Fibroblast of the aortic adventitia (primary cell): Measurements from ENCODE around the gene U2AF1L4. TPM values are rescaled to one million over a fixed set of nuclear protein-coding genes. Genes with fewer than 3 reads are reported as not detected.

Experiments
- DNase-seq: peaks from one replicate; pipeline ENCODE4 v3.0.0-alpha.2; 2010; ENCODE audit warnings: low read depth
- H3K4me3 ChIP-seq: 2 replicates; pipeline ENCODE4 v1.5.1; 2011; ENCODE audit warnings: low read depth, mild to moderate bottlenecking, control low read depth, low read length, moderate library complexity
- CTCF ChIP-seq: IDR thresholded peaks from 2 replicates; pipeline ENCODE4 v1.5.1; 2011; ENCODE audit warnings: mild to moderate bottlenecking, low read length, control low read depth, inconsistent platforms; ENCODE audit not compliant: insufficient read depth
- total RNA-seq: library from RNA; depleted of rRNA; stranded (reverse); fragments of >200 nt; gene quantifications from 2 replicates; pipeline ENCODE4 v1.2.3, GENCODE V29; 2012; ENCODE audit warnings: low replicate concordance

U2AF1L4 gene
- total RNA-seq, 1 donor: 5.8 TPM

GRCh38 chr19:35722461-35722860, 22.8 kb downstream of the U2AF1L4 start:
- DNase-seq: no peak

DNA sequence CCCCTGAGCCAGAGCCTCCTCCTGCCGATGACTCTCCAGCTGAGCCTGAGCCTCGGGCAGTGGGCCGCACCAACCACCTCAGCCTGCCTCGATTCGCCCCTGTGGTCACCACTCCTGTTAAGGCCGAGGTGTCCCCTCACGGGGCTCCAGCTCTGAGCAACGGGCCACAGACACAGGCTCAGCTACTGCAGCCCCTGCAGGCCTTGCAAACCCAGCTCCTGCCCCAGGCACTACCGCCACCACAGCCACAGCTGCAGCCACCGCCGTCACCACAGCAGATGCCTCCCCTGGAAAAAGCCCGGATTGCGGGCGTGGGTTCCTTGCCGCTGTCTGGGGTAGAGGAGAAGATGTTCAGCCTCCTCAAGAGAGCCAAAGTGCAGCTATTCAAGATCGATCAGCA, 23.8 kb downstream of the U2AF1L4 start:
- TF ChIP-seq CTCF: no peak
- H3K4me3 ChIP-seq: no peak overlapping the region
- DNase-seq: no peak

More at GRCh38 chr19:35722461-35722860, 22.8 kb downstream of the U2AF1L4 start:
- no peak for TF ChIP-seq CTCF
- H3K4me3 ChIP-seq: no peak overlapping the region

DNA sequence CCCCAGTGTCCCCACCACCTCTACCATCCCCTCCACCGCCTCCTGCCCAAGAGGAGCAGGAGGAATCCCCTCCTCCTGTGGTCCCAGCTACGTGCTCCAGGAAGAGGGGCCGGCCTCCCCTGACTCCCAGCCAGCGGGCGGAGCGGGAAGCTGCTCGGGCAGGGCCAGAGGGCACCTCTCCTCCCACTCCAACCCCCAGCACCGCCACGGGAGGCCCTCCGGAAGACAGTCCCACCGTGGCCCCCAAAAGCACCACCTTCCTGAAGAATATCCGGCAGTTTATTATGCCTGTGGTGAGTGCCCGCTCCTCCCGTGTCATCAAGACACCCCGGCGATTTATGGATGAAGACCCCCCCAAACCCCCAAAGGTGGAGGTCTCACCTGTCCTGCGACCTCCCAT, 24.6 kb downstream of the U2AF1L4 start:
- H3K4me3 ChIP-seq: no peak overlapping the region
- TF ChIP-seq CTCF: no peak
- DNase-seq: no peak

DNA sequence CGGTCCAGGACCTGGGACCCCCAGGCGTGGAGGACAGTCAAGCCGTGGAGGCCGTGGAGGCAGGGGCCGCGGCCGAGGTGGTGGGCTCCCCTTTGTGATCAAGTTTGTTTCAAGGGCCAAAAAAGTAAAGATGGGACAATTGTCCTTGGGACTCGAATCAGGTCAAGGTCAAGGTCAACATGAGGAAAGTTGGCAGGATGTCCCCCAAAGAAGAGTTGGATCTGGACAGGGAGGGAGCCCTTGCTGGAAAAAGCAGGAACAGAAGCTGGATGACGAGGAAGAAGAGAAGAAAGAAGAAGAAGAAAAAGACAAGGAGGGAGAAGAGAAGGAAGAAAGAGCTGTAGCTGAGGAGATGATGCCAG, 25.1 kb downstream of the U2AF1L4 start:
- no peak for DNase-seq
- TF ChIP-seq CTCF: no peak
- no peak overlapping the region for H3K4me3 ChIP-seq

GRCh38 chr19:35719402-35720162, 25.6 kb downstream of the U2AF1L4 start:
- DNase-seq: no peak
- peak overlapping the region; percentile 87 for H3K4me3 ChIP-seq
- TF ChIP-seq CTCF: no peak

GRCh38 chr19:35718345-35719041, 26.7 kb downstream of the U2AF1L4 start:
- no peak for TF ChIP-seq CTCF
- no peak for DNase-seq
- peak overlapping the region; percentile 87 for H3K4me3 ChIP-seq
